HG03457 (cell line): ENCODE data around the gene HYLS1.

ENCODE experiments used
- ATAC-seq: cut with Tn5 transposase; IDR thresholded peaks from one replicate; pipeline ENCODE4 v1.9.1; 2021; ENCODE audit warnings: moderate number of reproducible peaks; ENCODE audit not compliant: unreplicated experiment

The HYLS1 gene

DNA sequence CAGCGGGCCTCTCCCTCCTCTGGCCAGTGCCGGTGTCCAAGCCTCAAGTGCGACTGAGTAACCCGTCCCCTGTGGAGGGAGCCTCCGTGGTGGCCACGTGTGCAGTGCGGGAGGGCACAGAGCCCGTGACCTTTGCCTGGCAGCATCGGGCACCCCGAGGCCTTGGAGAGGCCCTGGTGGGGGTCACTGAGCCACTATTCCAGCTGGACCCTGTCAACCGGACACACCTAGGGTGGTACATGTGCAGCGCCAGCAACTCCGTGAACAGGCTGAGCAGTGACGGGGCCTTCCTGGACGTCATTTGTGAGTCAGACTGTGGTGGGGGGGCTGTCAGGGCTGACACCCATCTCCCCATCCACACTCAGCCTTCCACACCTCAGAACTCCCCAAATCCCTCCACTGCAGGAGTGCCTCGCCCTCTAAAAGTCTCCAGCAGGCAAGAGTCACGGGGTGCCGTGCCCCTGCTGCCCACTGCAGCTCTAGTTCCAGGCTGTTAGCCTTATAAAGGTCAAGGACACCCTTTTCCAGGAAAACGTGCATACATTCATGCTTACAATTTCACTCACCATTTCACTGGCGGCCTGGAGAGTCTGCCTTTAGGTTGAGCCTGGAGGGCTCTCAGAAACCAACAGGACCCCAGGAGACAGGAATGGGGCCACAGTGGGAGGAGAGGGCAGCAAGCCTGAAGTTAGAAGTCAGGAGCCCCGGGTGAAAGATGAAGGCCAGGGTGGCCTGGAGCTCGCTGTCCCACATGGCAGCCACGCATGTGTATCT lies 61.0 kb downstream of the HYLS1 start:
- no peak for ATAC-seq

DNA sequence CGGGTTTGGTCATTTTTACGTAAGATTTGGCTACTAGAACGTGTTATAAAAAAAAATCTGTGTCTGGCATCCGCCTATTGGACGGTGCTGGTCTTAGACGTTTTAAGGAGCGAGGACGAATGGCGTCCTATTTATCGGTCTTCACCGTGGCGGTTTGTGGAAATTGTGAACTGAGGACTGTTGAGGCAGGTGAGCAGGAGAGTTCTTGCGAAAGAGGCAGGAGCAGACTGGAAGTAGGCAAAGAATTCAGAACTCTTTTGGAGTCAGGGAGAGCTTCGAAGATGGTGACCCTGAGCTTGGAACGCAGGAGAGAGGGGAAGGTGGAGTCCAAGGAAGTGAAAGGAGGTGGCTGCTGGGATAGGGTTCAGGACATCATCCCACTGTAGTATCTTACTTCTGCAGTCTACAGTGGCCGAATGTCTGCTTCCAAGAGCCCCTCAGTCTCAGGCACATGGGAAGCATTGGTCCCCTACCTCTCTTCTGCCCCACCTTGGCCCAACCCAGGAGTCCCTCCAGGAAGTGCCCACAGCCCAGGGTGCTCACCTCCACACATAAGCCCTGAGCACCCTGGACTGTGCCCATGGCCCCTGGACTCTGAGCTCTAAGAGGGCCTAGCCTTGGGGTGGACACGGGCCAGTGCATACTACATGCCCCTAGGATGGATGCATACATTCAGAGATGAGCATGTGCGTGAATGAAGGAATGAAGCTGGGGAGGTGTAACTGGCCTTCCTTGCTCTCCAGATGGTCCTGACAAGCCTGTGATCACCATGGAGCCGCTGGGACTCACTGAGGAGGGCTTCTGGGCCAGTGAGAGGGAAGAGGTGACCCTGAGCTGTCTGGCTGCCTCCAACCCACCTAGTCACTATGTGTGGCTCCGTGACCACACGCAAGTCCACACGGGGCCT lies 62.1 kb downstream of the HYLS1 start:
- no peak for ATAC-seq

DNA sequence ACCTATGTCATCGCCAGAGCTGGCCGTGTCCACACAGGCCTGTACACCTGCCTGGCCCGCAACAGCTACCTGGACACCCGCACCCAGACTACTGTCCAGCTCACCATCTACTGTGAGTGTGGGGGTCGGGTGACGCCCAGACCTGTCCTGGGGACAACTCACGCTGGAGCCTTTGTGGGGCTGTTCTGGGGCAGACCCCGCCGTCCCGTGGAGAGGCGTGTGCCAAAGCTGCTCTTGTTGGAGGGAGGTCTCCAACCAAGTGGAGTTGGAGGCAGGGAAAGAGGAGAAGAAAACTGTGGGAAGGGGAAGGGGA lies 62.7 kb downstream of the HYLS1 start:
- ATAC-seq: no peak
